CD4-positive, CD25-positive, alpha-beta regulatory T cell (primary cell): ENCODE measurements around the gene PSKH1. TPM values are rescaled to one million over a fixed set of nuclear protein-coding genes. Genes with fewer than 3 reads are reported as not detected.
A peak's percentile ranks its signal among the peaks of the same experiment; 100 is the strongest.

Source experiments
- ATAC-seq, 2 donors: fragments of 150-1000 bp; cut with Tn5 transposase; one replicate each; pipeline ENCODE4 v1.10.0; 2021; ENCODE audit warnings: low read depth in 2 of 2, moderate number of reproducible peaks in 2 of 2, moderate library complexity in 1 of 2
- DNase-seq, 3 donors: peaks; one replicate each; pipeline versions ENCODE4 v3.0.0 to v3.0.0-alpha.2; 2012 to 2022; ENCODE audit warnings: mixed read lengths in 1 of 3
- H3K27ac ChIP-seq: one replicate; pipeline ENCODE4 v1.7.0; 2013; ENCODE audit warnings: mild to moderate bottlenecking, low read length; ENCODE audit not compliant: insufficient read depth, poor library complexity, severe bottlenecking
- H3K27me3 ChIP-seq: one replicate; pipeline ENCODE4 v1.7.0; 2013; ENCODE audit warnings: low read length; ENCODE audit not compliant: control insufficient read depth, insufficient read depth
- H3K36me3 ChIP-seq: one replicate; pipeline ENCODE4 v1.7.0; 2013; ENCODE audit warnings: mild to moderate bottlenecking, low read length, moderate library complexity; ENCODE audit not compliant: control insufficient read depth, insufficient read depth
- H3K4me1 ChIP-seq: 2 replicates; pipeline ENCODE4 v1.7.0; 2013; ENCODE audit warnings: mild to moderate bottlenecking, low read length; ENCODE audit not compliant: insufficient read depth, control insufficient read depth, poor library complexity, severe bottlenecking
- H3K4me3 ChIP-seq: one replicate; pipeline ENCODE4 v1.7.0; 2013; ENCODE audit warnings: low read depth, mild to moderate bottlenecking, low read length, moderate library complexity
- H3K9me3 ChIP-seq, 2 experiments: 1 replicate in 1 of 2; 2 replicates in 1 of 2; pipeline ENCODE4 v1.7.0; 2013; ENCODE audit warnings: low read length in 2 of 2, mild to moderate bottlenecking in 1 of 2, moderate library complexity in 1 of 2; ENCODE audit not compliant: control insufficient read depth in 2 of 2
- H3K27ac Mint-ChIP-seq, 3 donors: one replicate each; pipeline ENCODE4 v1.8.0; 2020 to 2022; ENCODE audit warnings: mild to moderate bottlenecking in 3 of 3, mixed read lengths in 3 of 3, moderate library complexity in 2 of 3
- H3K27me3 Mint-ChIP-seq: one replicate; pipeline ENCODE4 v1.8.0; 2022; ENCODE audit warnings: mild to moderate bottlenecking, mixed read lengths
- H3K36me3 Mint-ChIP-seq: one replicate; pipeline ENCODE4 v1.8.0; 2020; ENCODE audit warnings: mixed read lengths
- H3K4me1 Mint-ChIP-seq, 4 donors: one replicate each; pipeline ENCODE4 v1.8.0; 2020 to 2022; ENCODE audit warnings: mixed read lengths in 4 of 4, mild to moderate bottlenecking in 1 of 4
- H3K4me3 Mint-ChIP-seq, 4 donors: one replicate each; pipeline ENCODE4 v1.8.0; 2020 to 2022; ENCODE audit warnings: mild to moderate bottlenecking in 4 of 4, mixed read lengths in 4 of 4, moderate library complexity in 3 of 4
- H3K9me3 Mint-ChIP-seq, 7 donors: one replicate each; pipeline ENCODE4 v1.8.0; 2020 to 2022; ENCODE audit warnings: mixed read lengths in 7 of 7, mild to moderate bottlenecking in 3 of 7, moderate library complexity in 2 of 7
- polyA plus RNA-seq, 4 donors: library from polyadenylated mRNA; unstranded; fragments of 300-500 nt; fragmentation: Illumina TruSeq; gene quantifications; one replicate each; pipeline ENCODE4 v1.2.3, GENCODE V29; 2021
- total RNA-seq: library from RNA; stranded (reverse); gene quantifications from one replicate; pipeline ENCODE4 v1.2.3, GENCODE V29; 2022

The PSKH1 gene
- total and polyA plus RNA-seq, 5 donors from 2014 or later, result 14.3 to 25.3 (median 22.8) TPM

- ATAC-seq (no peak), DNase-seq (no peak)
- Histone ChIP-seq H3K27ac (no peak overlapping the region), H3K4me3 (no peak overlapping the region), H3K36me3 (peaks cover 74% of the 10 kb centered on the region), H3K4me1 (peaks cover 28% of the 10 kb centered on the region), H3K9me3 (no peaks in the 10 kb centered on the region), H3K27me3 (no peaks in the 10 kb centered on the region)
- H3K27ac Mint-ChIP-seq, result no peak overlapping the region
- H3K4me3 Mint-ChIP-seq, result no peak overlapping the region
- H3K36me3 Mint-ChIP-seq, result peaks cover 28% of the 10 kb centered on the region
- no peaks in the 10 kb centered on the region for H3K9me3 Mint-ChIP-seq
- H3K4me1 Mint-ChIP-seq, result peaks cover 11 to 33% (median 21%) of the 10 kb centered on the region in 4 donors
- H3K27me3 Mint-ChIP-seq, result no peaks in the 10 kb centered on the region
Observed at GRCh38 chr16:67878232-67878631, 14.8 kb upstream of the PSKH1 start.

DNA sequence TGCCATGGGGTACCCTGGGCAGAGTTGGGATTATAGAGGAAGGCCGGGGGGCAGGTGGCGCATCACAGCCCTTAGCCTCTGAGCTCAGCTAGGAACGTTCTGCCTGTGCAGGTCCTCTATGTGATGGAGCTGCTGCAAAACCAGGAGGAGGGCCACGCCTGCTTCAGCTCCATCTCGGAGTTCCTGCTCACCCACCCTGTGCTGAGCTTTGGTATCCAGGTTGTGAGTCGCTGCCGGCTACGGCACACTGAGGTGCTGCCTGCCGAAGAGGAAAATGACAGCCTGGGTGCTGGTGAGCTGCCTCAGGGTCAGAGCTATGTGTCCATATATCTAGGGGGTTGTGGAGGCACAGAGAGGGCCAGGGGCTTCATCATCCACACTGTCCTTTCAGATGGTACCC lies 14.2 kb upstream of the PSKH1 start:
- Histone ChIP-seq H3K27me3 (no peaks in the 10 kb centered on the region), H3K36me3 (peaks cover 80% of the 10 kb centered on the region), H3K4me3 (no peak overlapping the region), H3K27ac (no peak overlapping the region), H3K9me3 (no peaks in the 10 kb centered on the region), H3K4me1 (peaks cover 22% of the 10 kb centered on the region)
- ATAC-seq (no peak), DNase-seq (no peak)
- H3K4me1 Mint-ChIP-seq, result peaks cover 6 to 27% (median 18%) of the 10 kb centered on the region in 4 donors
- no peak overlapping the region for H3K4me3 Mint-ChIP-seq
- peaks cover 33% of the 10 kb centered on the region for H3K36me3 Mint-ChIP-seq
- no peaks in the 10 kb centered on the region for H3K9me3 Mint-ChIP-seq
- no peak overlapping the region for H3K27ac Mint-ChIP-seq
- H3K27me3 Mint-ChIP-seq, result no peaks in the 10 kb centered on the region

GRCh38 chr16:67879462-67879861 lies 13.6 kb upstream of the PSKH1 start:
- H3K4me3 Mint-ChIP-seq, result no peak overlapping the region
- H3K4me1 Mint-ChIP-seq, result peaks cover 0 to 21% (median 12%) of the 10 kb centered on the region in 4 donors
- Histone ChIP-seq H3K27me3 (no peaks in the 10 kb centered on the region), H3K36me3 (peaks cover 84% of the 10 kb centered on the region), H3K27ac (no peak overlapping the region), H3K4me1 (peaks cover 16% of the 10 kb centered on the region), H3K4me3 (no peak overlapping the region), H3K9me3 (no peaks in the 10 kb centered on the region)
- ATAC-seq, result no peak
- H3K9me3 Mint-ChIP-seq, result no peaks in the 10 kb centered on the region
- no peak for DNase-seq
- no peaks in the 10 kb centered on the region for H3K27me3 Mint-ChIP-seq
- H3K36me3 Mint-ChIP-seq, result peaks cover 33% of the 10 kb centered on the region
- H3K27ac Mint-ChIP-seq, result no peak overlapping the region

GRCh38 chr16:67879936-67880335 lies 13.1 kb upstream of the PSKH1 start:
- Mint-ChIP-seq H3K9me3 (no peaks in the 10 kb centered on the region), H3K4me1 (peaks cover 0 to 16% (median 10%) of the 10 kb centered on the region in 4 donors), H3K27me3 (no peaks in the 10 kb centered on the region), H3K27ac (no peak overlapping the region), H3K4me3 (no peak overlapping the region), H3K36me3 (peaks cover 33% of the 10 kb centered on the region)
- ATAC-seq, result no peak
- peaks cover 84% of the 10 kb centered on the region for H3K36me3 ChIP-seq
- H3K9me3 ChIP-seq, result no peaks in the 10 kb centered on the region
- H3K27me3 ChIP-seq, result no peaks in the 10 kb centered on the region
- DNase-seq, result no peak
- no peak overlapping the region for H3K27ac ChIP-seq
- H3K4me1 ChIP-seq, result peaks cover 11% of the 10 kb centered on the region
- H3K4me3 ChIP-seq, result no peak overlapping the region

DNA sequence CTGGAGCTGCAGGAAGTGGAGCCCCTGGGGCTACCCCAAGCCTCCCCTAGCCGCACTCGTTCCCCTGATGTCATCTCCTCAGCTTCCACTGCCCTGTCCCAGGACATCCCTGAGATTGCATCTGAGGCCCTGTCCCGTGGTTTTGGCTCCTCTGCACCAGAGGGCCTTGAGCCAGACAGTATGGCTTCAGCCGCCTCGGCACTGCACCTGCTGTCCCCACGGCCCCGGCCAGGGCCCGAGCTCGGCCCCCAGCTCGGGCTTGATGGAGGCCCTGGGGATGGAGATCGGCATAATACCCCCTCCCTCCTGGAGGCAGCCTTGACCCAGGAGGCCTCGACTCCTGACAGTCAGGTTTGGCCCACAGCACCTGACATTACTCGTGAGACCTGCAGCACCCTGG lies 12.5 kb upstream of the PSKH1 start:
- Histone ChIP-seq H3K4me1 (peaks cover 5% of the 10 kb centered on the region), H3K4me3 (no peak overlapping the region), H3K9me3 (no peaks in the 10 kb centered on the region), H3K27me3 (no peaks in the 10 kb centered on the region), H3K27ac (no peak overlapping the region), H3K36me3 (peaks cover 84% of the 10 kb centered on the region)
- Mint-ChIP-seq H3K27ac (peak overlapping the region in 1 of 3 donors; percentile 5), H3K4me1 (peaks cover 0 to 10% (median 4%) of the 10 kb centered on the region in 4 donors), H3K9me3 (no peaks in the 10 kb centered on the region), H3K27me3 (no peaks in the 10 kb centered on the region), H3K4me3 (peak overlapping the region in 1 of 4 donors; percentile 80), H3K36me3 (peaks cover 28% of the 10 kb centered on the region)
- DNase-seq (no peak), ATAC-seq (no peak)

DNA sequence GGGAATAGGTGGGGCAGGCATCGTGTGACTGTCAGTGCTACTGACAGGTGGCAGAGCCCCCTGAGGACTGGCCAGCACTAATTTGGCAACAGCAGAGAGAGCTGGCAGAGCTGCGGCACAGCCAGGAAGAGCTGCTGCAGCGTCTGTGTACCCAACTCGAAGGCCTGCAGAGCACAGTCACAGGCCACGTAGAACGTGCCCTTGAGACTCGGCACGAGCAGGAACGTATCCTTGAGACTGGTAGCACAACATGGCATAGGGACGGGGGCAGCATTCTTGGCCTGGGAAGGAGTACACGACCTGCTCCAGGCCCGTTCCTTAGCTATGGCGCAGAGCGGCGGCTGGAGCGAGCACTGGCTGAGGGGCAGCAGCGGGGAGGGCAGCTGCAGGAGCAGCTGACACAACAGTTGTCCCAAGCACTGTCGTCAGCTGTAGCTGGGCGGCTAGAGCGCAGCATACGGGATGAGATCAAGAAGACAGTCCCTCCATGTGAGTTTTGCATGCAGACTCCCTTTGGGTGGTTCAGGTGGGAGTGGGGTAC lies 11.4 kb upstream of the PSKH1 start:
- peaks cover 75% of the 10 kb centered on the region for H3K36me3 ChIP-seq
- Mint-ChIP-seq H3K27ac (peak overlapping the region in 1 of 3 donors; percentile 79), H3K4me3 (no peak overlapping the region), H3K4me1 (no peaks in the 10 kb centered on the region), H3K27me3 (no peaks in the 10 kb centered on the region), H3K36me3 (peaks cover 23% of the 10 kb centered on the region), H3K9me3 (no peaks in the 10 kb centered on the region)
- no peaks in the 10 kb centered on the region for H3K9me3 ChIP-seq
- ATAC-seq, result no peak
- no peak overlapping the region for H3K4me3 ChIP-seq
- no peaks in the 10 kb centered on the region for H3K4me1 ChIP-seq
- H3K27me3 ChIP-seq, result no peaks in the 10 kb centered on the region
- H3K27ac ChIP-seq, result no peak overlapping the region
- no peak for DNase-seq

GRCh38 chr16:67882374-67883145 lies 10.5 kb upstream of the PSKH1 start:
- H3K27me3 Mint-ChIP-seq, result no peaks in the 10 kb centered on the region
- ATAC-seq (no peak), DNase-seq (no peak)
- Histone ChIP-seq H3K27me3 (no peaks in the 10 kb centered on the region), H3K4me3 (no peak overlapping the region), H3K4me1 (no peaks in the 10 kb centered on the region), H3K9me3 (no peaks in the 10 kb centered on the region), H3K36me3 (peaks cover 67% of the 10 kb centered on the region), H3K27ac (no peak overlapping the region)
- no peaks in the 10 kb centered on the region for H3K4me1 Mint-ChIP-seq
- H3K9me3 Mint-ChIP-seq, result no peaks in the 10 kb centered on the region
- peaks cover 26% of the 10 kb centered on the region for H3K36me3 Mint-ChIP-seq
- H3K4me3 Mint-ChIP-seq, result no peak overlapping the region
- peak overlapping the region in 1 of 3 donors; percentile 62 for H3K27ac Mint-ChIP-seq
